HG02610 (cell line): ENCODE results near the gene SEC23B.
"Not testable (repeated sequence)": the region's sequence is repeated elsewhere in the genome, so short reads cannot be mapped to it uniquely, and the experiment has no call there.

Experiments used
- ATAC-seq: cut with Tn5 transposase; IDR thresholded peaks from one replicate; pipeline ENCODE4 v1.9.1; 2021; ENCODE audit warnings: mild to moderate bottlenecking, moderate library complexity; ENCODE audit not compliant: unreplicated experiment

Gene SEC23B

DNA sequence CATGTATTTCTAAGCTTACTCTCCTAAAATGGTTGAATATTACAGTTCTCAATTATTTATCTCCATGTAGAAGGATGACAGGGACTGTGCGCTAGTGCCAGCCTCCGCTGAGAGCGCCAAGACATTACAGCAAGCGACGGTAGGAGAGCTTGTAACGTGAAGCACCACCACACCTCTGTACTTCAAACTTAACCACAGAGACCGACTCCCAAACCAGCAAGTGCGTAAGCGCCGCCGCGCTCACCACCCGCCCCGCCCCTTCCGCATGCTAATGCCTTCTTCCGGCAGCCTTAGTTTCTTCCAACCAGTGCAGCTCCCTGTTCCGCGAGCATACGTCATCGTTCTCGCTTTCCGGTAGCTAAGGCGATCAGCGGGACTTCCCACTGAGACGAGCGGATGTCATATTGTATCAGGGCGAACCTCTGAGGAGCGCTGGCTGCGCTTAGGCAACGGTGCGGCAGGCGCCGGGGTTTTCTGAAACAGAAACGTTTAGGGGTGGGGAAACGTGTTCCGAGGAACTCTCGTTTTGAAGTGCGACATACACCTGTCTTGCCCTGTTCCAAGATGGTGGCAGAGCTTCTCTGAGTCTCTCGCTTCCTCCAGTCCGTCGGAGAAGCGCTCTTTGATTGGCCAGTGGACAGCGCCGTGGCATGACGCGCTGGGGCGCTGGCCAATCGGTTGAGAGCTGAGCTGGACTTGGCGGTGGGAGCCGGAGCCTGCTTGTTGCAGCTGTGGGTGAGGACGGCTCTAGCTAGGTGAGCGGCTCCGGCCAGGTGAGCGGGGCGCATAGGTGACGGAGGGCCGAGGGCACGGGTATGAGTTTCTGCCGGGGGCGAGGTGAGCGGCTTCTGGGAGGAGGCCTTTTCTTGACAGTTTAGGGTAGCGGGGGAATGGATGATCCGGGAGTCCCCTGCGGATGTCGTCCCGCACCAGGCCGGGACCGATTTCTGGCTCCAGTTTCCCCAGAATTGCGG is at the start of gene SEC23B:
TSS of gene SEC23B (plus strand) at position 723 of the 974 bp plus-strand sequence. CDS start 2,896 bp downstream, outside the sequence.
- peak; percentile 96 for ATAC-seq

DNA sequence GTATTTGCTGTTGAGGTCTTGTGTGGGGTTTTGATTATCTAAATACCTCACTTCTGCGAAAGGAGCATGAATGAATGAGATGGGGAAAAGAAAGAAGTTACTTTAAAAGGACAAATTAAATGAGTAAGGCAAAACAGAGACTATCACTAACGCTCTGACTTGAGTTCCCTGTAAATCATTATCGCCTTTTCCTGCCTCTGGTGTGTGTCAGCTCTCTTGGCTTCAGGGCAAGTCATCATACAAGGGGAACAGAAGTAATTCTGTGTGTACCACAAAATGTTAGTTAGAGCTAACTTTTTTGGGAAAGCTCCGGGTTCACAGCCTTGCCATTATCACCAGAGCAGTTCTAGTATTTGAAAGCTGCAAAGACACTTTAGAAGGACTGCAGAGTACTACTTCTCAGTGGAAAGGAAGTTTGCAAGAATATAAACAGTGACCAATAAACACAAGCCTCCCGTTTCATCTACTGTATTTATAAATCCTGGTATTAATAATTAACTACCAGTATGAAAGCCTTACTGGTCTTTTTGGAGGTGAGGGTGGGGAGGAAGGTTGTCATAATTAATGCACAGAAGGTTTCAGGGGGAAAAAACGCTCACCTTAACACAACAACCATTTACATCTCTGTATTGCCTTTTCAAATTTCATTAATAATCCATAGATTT is 42.1 kb upstream of the SEC23B start:
- no peak for ATAC-seq

DNA sequence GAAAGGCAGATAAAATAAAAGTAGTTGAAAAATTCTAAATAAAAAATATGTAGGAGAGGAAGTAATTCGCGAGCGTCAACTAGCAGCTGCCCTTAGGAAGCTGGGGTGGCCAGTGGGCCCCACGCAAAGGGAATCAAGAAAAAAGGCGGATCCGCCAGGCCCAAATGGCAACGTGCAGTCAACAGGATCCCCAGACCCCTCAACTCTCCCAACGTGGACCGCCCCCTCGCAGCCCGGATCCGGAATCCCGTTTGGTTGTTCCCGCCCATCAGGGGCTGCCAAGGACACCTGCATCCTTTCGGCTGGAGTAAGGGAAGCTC is 41.2 kb upstream of the SEC23B start:
- peak; percentile 31 for ATAC-seq

DNA sequence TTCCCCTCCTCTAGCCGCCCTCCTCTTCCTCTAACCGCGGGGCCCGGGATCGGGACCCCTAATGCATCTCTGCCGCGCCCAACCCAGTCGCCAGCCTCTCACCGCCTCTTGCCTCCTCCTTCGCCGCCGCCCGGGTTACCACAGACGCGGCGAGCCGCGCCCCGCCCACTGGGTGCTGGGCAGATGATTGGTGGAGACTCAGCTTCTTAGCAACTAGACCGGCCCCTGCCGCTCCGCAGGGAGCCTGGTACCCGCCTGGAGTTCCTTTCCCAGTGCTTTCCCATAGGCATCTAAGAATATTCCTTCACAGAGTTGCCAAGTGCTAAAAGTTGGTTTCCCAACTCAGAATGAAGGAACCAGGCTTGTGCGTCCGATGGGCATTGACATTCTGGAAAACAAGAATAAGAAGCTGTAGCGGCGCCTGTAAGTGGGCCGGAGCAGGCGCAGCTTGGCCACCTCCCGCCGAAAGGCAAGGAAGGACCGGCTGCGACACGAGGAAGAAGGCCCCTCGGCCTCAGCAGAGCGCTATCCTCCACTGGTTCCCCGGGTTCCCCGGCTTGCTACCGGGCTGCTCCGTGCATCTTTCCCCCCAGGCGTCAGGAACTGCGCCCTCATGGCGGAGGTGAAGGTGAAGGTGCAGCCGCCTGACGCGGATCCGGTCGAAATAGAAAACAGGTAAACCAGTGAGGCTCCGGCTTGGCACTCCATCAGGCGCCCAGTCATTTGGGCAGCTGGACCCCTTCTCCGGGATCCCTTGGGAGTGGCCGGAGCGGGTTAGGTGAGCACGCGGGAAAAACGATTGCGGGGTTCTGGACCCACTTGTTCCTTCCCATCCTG is 40.6 kb upstream of the SEC23B start, which contains the start of the genes DZANK1 and POLR3F:
TSS of gene DZANK1 (minus strand) at position 137 of the 837 bp plus-strand sequence. CDS start 1,672 bp downstream, outside the sequence.
TSS of gene POLR3F (plus strand) at position 497 of the 837 bp plus-strand sequence. CDS start at position 614, 117 bp downstream.
- peak; percentile 98 for ATAC-seq

DNA sequence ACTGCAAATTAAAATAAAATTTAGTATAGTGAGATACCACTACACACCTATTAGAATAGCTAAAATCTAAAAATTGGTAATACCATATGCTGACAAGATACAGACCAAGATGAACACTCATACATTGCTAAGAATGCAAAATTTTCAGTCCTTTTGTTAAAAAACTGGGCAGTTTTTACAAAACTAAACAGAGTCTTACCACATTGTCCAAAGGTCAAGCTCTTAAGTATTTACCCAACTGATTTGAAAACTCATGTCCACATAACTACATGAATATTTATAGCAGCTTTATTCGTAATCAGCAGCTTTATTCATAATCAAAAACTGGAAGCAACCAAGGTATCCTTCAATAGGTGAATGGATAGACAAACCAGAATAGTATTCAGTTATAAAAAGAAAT is 30.5 kb upstream of the SEC23B start:
- ATAC-seq, result no peak

DNA sequence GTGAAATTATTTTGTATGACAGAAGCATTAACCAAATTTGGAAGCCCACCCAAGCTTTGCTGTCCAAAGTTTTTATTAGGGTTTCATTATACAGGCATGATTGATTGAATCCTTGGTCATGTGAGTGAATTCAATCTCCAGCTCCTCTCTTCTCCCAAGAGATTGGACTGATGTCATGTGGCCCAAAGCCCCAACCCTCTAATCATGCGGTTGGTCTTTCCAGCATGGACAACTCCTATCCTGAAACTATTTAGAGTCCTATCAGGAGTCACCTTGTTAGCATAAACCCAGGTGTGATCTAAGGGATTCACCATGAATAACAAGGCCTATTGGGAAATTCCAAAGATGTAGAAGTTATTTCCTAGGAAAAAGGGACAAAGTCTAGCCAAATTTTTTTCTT is 29.9 kb upstream of the SEC23B start:
- ATAC-seq, result no peak

DNA sequence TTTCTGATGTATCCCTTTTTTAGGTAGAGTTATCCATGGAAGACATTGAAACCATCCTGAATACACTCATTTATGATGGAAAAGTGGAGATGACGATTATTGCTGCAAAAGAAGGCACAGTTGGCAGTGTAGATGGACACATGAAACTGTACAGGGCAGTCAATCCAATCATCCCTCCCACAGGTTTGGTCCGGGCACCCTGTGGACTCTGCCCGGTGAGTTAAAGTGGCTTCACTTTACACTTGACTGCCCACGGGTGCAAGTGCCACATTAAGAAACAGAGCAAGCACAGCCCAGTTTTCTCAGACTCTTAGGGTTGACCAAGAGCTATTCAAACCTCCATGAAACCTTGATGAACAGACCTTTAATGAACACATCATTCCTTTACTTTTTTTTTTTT is 26.1 kb upstream of the SEC23B start:
- ATAC-seq, result no peak

DNA sequence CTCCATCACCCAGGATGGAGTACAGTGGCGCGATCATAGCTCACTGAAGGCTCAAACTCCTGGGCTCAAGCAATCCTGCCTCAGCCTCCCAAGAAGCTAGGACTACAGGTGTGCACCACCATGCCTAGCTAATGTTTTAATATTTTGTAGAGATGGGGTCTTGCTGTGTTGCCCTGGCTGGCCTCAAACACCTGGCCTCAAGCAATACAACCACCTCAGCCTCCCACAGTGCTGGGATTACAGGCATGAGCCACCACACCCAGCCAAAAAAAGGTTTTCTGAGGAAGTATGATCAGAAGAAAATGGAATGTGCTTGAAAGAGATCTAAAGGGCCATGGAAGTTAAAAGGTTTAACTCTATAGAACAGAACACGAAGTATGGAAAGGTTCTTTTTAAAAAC is 19.4 kb upstream of the SEC23B start:
- no peak for ATAC-seq

DNA sequence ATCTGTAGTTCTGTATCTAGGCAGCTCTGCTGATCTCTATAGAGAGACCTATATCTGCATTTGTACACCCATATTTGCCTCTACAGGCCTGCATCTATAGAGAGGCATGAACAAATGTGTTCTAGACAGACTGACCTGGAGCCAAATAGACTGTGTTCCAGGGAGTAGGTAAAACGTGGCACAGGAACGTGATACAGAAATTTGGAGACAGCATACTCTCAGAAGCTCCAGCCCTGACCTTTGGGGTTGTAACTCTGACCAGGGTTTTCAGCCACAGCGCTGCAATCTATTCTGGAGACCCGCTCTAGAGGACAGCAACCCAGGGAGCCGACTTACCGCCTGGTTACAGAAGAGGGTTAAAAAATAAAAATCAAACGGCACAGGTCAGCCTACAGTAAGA is 11.7 kb upstream of the SEC23B start:
- no peak for ATAC-seq

DNA sequence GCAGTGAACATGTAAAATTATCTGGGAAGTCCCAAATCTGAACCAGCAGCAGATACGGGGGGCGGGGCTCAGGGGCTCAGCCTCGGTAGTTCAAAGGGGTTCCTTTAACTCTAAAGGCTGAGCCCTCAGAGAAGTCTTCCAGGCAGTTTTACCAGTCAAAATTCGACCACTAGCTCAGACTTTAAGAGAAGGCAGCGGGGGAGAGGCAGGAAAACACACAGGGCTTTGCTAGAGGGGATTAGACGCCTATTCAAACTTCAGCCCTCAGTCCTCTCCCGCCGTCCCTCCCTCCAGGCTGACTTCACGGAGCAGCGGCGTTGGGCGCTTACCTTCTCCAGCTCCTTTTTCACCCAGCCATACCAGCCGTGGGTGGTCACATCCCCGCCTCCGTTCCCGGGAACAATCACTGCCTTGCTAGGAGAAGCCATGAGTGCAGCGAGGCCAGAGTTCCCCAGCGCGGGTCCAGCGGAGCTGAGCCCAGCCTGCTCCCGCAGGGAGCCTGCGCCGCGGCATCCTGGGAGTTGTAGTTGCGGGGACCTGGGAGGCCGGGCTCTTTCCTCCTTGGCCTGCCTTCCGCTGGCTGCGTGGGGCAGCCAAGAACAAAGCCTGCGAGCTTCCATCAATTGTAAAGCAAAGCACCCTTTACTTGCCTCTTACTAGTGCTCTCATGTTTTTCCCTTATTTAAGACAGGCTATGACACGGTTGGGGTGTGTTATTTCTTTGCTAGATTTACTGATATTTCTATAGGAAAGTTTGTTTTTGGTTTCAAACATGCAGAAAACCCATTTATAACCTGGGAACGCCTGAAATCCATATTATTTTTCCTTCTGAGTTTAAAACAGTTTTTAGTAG is 10.8 kb upstream of the SEC23B start, which contains the start of gene RBBP9:
TSS of gene RBBP9 (minus strand) at position 486 of the 853 bp plus-strand sequence. CDS start at position 428, 58 bp downstream.
- peak; percentile 96 for ATAC-seq

DNA sequence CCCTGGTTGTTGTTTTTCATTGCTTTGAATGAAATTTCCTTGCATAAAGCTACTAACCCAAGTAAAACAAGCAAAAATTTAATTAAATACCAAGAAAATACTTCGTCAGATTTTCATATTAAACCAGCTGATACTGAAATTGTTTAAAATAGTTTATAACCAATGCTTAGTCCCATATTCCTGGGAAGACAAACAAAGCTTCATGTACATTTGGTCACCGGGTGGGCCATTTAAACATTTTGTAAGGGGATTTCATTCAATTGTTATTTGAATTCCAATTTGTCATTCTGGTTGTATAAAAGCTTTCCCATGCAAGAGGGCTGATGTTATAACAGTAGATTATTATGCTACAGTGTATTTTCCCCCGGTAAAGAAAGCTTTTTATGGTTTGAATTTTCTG is 10.1 kb upstream of the SEC23B start:
- no peak for ATAC-seq

DNA sequence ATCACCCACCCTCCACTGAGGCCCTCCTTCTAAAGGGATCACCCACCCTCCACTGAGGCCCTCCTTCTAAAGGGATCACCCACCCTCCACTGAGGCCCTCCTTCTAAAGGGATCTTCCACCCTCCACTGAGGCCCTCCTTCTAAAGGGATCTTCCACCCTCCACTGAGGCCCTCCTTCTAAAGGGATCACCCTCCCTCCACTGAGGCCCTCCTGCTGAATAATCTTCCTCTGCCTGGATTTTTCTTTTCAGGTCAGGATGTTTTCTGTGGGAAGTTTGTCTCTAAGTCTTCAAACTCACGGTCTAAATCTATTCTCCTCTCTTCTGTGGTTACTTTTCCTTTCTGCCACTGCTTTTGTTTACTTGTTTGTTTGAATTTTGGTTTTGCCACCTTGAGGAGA is 6.1 kb upstream of the SEC23B start:
- ATAC-seq, result not testable (repeated sequence)

DNA sequence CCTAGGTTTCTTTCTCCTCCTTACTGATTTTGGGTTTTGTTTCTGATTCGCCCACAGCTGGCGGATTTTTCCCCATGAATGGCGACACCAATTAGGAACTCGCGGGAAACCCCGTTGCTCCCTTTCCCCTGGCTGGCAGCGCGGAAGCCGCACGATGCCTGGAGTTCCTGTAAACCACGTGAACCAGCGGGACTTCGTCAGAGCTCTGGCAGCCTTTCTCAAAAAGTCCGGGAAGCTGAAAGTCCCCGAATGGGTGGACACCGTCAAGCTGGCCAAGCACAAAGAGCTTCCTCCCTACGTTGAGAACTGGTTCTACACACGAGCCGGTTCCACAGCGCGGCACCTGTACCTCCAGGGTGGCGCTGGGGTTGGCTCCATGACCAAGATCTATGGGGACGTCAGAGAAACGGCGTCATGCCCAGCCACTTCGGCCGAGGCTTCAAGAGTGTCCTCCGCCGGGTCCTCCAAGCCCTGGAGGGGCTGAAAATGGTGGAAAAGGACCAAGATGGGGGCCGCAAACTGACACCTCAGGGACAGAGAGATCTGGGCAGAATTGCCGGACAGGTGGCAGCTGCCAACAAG is 3.2 kb upstream of the SEC23B start:
- ATAC-seq, result no peak

DNA sequence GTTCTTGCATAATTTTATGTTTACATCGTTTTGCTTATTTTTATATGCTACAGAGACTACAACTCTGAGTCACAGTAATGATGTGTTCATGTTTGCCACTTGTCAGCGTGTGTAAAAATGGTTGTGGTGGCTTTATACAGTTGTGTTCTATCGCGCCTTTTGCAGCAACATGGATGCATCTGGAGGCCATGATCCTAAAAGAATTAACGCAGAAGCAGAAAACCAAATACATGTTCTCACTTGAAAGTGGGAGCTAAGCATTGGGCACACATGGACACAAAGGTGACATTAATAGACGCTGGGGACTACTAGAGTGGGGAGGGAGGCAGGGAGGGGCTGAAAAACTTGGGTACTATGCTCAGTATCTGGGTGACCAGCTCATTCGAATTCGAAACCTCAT is 996 bp upstream of the SEC23B start:
- ATAC-seq, result no peak

DNA sequence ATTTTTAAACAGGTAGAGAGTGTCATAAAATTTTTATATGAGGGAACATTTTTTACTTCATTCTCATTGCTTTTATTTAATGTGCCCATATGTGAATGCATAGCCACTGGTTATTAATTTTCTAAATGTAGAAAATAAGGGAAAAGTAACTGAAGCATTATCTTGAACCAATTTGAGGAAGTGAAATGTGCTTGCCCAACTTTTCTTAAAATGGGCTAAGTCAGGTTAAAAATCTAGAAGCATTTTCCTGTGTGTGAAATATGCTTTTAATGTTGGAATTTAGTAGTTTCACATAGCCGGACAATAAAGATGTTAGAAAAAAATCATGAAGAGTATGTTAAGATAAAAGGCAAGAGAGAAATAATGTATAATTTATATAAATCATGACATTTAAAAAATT is 3.8 kb downstream of the SEC23B start:
- ATAC-seq, result no peak

DNA sequence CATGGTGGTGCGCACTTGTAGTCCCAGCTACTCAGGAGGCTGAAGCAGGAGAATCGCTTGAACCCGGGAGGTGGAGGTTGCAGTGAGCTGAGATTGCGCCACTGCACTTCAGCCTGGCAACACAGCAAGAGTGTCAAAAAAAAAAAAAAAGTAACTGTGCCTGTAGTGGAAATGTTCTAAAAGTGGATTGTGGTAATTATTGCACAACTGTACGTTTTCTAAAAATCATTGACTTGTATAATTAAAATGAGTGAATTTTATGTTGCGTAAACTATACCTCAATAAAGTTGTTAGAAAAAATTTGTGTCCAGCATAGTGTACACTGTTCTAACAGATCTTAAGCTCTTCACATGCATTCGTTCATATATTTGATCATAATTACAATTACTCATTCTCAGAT is 5.5 kb downstream of the SEC23B start:
- ATAC-seq, result no peak

DNA sequence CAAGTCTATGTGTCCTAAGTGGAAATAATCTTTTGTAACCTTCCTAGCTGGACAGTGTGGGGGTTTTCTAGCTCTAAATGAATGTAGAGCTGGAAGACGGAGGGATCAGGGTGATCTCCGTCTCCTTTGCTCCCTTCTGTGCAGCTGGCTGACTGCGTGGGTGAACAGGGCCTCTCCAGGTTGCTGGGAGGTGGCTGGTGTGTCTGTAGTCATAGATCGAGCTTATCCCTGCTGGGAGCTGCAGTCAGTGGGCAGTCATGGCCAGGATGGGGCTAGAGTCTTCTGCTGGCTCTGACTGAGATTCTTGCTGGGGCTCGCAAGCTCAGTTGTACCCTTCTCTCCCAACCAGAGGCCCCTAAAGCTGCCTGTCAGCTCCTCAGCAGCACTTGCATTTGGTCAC is 6.4 kb downstream of the SEC23B start:
- ATAC-seq, result no peak

DNA sequence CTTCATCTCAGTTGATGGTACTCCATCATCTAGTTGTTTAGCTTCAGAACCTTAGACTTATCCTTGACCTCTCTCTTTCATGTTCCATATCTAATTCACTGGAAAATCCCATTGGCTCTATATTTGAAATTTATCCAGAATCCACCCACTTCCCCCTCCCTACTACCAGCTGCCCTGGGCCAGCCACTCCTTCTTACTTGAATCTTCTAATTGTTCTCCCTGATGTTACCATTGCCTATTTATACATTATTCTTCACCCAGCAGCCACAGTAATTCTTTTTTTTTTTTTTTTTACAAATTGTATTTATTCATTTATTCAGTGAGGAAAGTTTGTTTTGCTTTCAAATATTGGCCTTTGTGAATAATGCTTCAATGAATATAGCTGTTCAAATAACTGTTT is 8.2 kb downstream of the SEC23B start:
- ATAC-seq, result no peak

DNA sequence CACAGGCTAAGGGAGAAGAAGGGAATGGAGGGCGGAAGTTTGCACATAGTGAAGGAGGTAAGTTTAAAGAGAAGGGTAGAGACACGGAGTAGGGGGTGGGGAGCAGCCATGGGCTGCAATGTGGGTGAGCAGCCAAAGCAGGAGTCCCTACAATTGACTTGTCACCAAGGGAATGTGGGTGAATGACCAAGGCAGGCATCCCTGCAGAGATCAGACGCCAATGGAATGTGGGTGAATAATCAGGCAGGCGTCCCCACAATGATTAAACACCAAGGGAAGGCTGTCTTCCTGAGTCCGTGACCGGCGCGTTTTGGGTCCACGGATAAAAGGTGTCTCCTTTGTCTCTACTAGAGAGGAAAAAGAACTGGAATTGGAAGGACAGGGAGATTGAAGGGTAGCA is 14.3 kb downstream of the SEC23B start:
- not testable (repeated sequence) for ATAC-seq

DNA sequence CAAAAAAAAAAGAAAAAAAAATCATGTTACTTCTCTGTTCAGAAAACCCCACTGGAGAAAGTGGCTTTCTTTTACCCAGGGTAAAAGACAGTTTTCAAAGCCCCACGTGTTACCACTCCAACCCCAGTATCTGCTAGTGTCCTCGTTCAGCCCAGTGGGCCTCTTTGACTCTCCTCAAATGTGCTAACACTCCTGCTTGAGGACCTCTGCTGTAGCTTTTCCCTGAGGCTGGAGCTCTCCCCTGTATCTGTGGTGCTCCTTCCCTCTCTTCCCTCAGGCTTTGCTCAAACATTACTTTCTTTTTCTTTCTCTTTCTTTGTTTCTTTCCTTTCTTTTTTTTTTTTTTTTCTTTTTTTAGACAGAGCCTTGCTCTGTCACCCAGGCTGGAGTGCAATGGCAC is 15.3 kb downstream of the SEC23B start:
- no peak for ATAC-seq
